Measurements from ENCODE around the gene RAB36.

RAB36 gene

DNA sequence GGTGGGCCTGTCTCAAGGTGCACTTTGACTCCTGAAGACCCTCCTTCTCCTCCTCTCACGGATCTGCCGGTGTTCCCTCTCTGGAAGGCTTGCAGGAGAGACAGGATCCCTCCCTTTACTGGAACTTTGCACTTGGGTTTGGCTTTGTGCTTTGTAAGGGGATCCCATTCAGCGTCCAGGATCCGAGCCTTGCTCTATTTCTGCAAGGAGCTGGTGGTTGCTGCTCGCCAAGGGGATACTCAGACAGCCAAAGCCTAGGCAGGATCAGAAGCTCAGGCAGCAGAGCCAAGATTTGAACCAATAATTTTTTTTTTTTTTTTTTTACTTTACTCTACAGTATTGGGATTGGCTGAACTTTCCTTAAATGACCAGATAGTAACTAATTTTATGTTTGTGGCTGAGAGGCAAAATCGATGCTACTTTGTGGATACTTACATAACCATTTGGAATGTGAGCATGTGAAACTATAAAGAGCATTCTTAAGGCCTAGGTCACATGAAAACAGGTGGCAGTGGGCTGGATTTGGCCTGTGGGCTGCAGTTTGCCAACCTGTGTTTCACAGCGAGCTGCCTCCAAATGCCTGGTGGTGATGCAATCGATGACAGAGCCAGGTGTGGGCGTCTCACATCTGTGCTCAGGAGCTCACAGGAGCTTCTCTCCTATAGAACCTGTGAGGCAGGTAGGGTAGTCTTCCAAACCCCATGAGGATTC, 60.2 kb downstream of the RAB36 start:
- no peak overlapping the region for H3K4me3 ChIP-seq (ENCODE audit: low read depth, low read length)
- DNase-seq (ENCODE audit: low read depth): no peak
- TF ChIP-seq CTCF (IDR thresholded peaks at IDR 0.05; ENCODE audit: control insufficient read depth, extremely low read depth, insufficient read depth): no peak

- no peak for DNase-seq (ENCODE audit: low read depth)
- H3K4me3 ChIP-seq (ENCODE audit: low read depth, low read length): no peak overlapping the region
- no peak for TF ChIP-seq CTCF (IDR thresholded peaks at IDR 0.05; ENCODE audit: control insufficient read depth, extremely low read depth, insufficient read depth)
Measured at GRCh38 chr22:23206915-23207314, 61.6 kb downstream of the RAB36 start.

GRCh38 chr22:23207729-23208393, 62.6 kb downstream of the RAB36 start:
- H3K4me3 ChIP-seq (ENCODE audit: low read depth, low read length): no peak overlapping the region
- DNase-seq (ENCODE audit: low read depth): no peak
- TF ChIP-seq CTCF (IDR thresholded peaks at IDR 0.05; ENCODE audit: control insufficient read depth, extremely low read depth, insufficient read depth): no peak

- no peak for DNase-seq (ENCODE audit: low read depth)
- TF ChIP-seq CTCF (IDR thresholded peaks at IDR 0.05; ENCODE audit: control insufficient read depth, extremely low read depth, insufficient read depth): no peak
- no peak overlapping the region for H3K4me3 ChIP-seq (ENCODE audit: low read depth, low read length)
Measured at GRCh38 chr22:23210428-23211170, 65.3 kb downstream of the RAB36 start.

- TF ChIP-seq CTCF (IDR thresholded peaks at IDR 0.05; ENCODE audit: control insufficient read depth, extremely low read depth, insufficient read depth): no peak
- DNase-seq (ENCODE audit: low read depth): no peak
- H3K4me3 ChIP-seq (ENCODE audit: low read depth, low read length): no peak overlapping the region
Measured at GRCh38 chr22:23211622-23212021, 66.3 kb downstream of the RAB36 start.

DNA sequence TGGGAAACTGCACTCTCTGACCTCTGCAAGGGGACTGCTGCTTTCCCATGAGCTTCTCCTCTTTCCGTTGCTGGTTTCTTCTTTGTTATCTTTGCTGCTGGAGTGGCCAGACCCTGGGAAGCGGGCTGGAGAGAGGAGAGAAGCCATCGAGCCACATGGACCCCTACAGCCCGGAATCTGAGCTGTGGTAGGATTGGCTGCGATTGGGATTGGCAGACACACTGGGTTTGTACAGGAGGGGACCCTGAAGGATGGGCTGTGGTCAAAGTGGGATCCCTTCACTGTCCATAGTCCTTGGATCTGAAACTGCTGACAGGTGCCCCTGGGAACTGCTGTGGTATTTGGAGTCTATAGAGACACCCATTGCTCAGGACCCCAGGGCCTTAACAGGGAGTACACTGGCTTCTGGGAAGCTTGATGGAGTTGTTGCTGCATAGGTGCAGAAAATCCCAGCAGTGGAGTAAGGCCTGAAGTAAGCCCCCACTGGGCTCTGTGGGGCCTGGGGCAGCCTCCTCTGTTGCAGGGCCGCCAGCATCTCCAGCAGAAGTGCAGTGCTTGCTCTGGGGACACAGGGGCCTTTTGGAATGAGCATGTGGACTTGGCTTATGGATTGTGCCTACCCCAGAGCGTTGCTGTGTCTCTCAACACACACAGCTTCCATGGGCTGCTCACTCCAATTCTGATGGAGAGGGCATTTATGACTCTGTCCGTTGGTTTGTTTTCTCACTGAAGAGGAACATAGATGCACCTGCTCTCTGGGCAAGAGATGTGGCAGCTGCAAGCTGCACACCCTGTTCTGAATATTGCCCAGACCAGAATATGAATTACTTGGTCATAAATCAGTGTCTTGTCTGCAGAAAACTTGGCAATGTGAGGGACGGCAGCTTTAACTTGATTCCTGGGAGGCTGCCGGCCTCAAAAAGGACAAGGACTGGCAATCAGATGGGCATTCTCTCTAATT, 67.1 kb downstream of the RAB36 start:
- DNase-seq (ENCODE audit: low read depth): no peak
- no peak for TF ChIP-seq CTCF (IDR thresholded peaks at IDR 0.05; ENCODE audit: control insufficient read depth, extremely low read depth, insufficient read depth)
- no peak overlapping the region for H3K4me3 ChIP-seq (ENCODE audit: low read depth, low read length)
